CD8-positive, alpha-beta memory T cell (primary cell): ENCODE measurements around the gene ZNF248. TPM values are rescaled to one million over a fixed set of nuclear protein-coding genes. Genes with fewer than 3 reads are reported as not detected.

Experiments used
- CTCF ChIA-PET: fragments of 350-600 bp; sonication (Branson Sonifier 250); formaldehyde crosslinking; loops from one replicate; lab custom pipeline; 2021; ENCODE audit warnings: antibody characterized with exemption; lab: Charles Lee
- POLR2A ChIA-PET: fragments of 350-600 bp; sonication (Branson Sonifier 250); formaldehyde crosslinking; loops from one replicate; lab custom pipeline; 2021; ENCODE audit warnings: antibody characterized with exemption; lab: Charles Lee
- DNase-seq, 5 donors: peaks; one replicate each; pipeline versions ENCODE4 v3.0.0 to v3.0.0-alpha.2; 2020 to 2022; ENCODE audit warnings: mixed read lengths in 1 of 5
- H3K27ac ChIP-seq: one replicate; pipeline ENCODE4 v1.7.0; 2013; ENCODE audit warnings: low read depth, mild to moderate bottlenecking, low read length, moderate library complexity
- H3K27me3 ChIP-seq: 2 replicates; pipeline ENCODE4 v1.7.0; 2013; ENCODE audit warnings: low read length, mild to moderate bottlenecking; ENCODE audit not compliant: insufficient read depth, poor library complexity, severe bottlenecking
- H3K36me3 ChIP-seq: 2 replicates; pipeline ENCODE4 v1.7.0; 2013; ENCODE audit warnings: mild to moderate bottlenecking, low read length, moderate library complexity; ENCODE audit not compliant: insufficient read depth
- H3K4me1 ChIP-seq: 2 replicates; pipeline ENCODE4 v1.7.0; 2013; ENCODE audit warnings: mild to moderate bottlenecking, low read length, moderate library complexity; ENCODE audit not compliant: insufficient read depth
- H3K4me3 ChIP-seq: 2 replicates; pipeline ENCODE4 v1.7.0; 2013; ENCODE audit warnings: mild to moderate bottlenecking, low read length
- H3K9me3 ChIP-seq: 2 replicates; pipeline ENCODE4 v1.7.0; 2013; ENCODE audit warnings: mild to moderate bottlenecking, low read length
- H3K27ac Mint-ChIP-seq, 8 donors: one replicate each; pipeline ENCODE4 v1.8.0; 2020 to 2021; ENCODE audit warnings: mixed read lengths in 8 of 8, mild to moderate bottlenecking in 6 of 8, inconsistent platforms in 3 of 8, moderate library complexity in 3 of 8
- H3K27me3 Mint-ChIP-seq, 2 donors: one replicate each; pipeline ENCODE4 v1.8.0; 2020 to 2021; ENCODE audit warnings: mixed read lengths in 2 of 2, mild to moderate bottlenecking in 1 of 2, moderate library complexity in 1 of 2
- H3K36me3 Mint-ChIP-seq, 3 donors: one replicate each; pipeline ENCODE4 v1.8.0; 2020 to 2021; ENCODE audit warnings: mixed read lengths in 3 of 3, inconsistent platforms in 1 of 3, mild to moderate bottlenecking in 1 of 3
- H3K4me1 Mint-ChIP-seq, 3 donors: one replicate each; pipeline ENCODE4 v1.8.0; 2020 to 2021; ENCODE audit warnings: mixed read lengths in 3 of 3, inconsistent platforms in 1 of 3, mild to moderate bottlenecking in 1 of 3
- H3K4me3 Mint-ChIP-seq, 7 donors: one replicate each; pipeline ENCODE4 v1.8.0; 2020 to 2021; ENCODE audit warnings: mixed read lengths in 7 of 7, mild to moderate bottlenecking in 6 of 7, moderate library complexity in 4 of 7, inconsistent platforms in 2 of 7
- H3K9me3 Mint-ChIP-seq, 5 donors: one replicate each; pipeline ENCODE4 v1.8.0; 2020 to 2022; ENCODE audit warnings: mixed read lengths in 5 of 5, mild to moderate bottlenecking in 3 of 5, moderate library complexity in 2 of 5, inconsistent platforms in 1 of 5
- polyA plus RNA-seq: library from polyadenylated mRNA; unstranded; fragments of 300-500 nt; fragmentation: Illumina TruSeq; gene quantifications from one replicate; pipeline ENCODE4 v1.2.3, GENCODE V29; 2021
- total RNA-seq, 2 experiments: library from RNA; stranded (reverse); gene quantifications; one replicate each; pipeline ENCODE4 v1.2.3, GENCODE V29; 2021

ZNF248 gene
- total RNA-seq (1 to 10 TPM; 5.8 to 6.8 TPM), polyA plus RNA-seq (6.0 TPM)

- CTCF ChIA-PET = interaction anchor here (1.1 to 2.0 kb wide), 3 partner anchors 118 to 119 kb away, joined by 4 to 7 read pairs (median 4); partner anchors contain the start of gene ZNF25
- Mint-ChIP-seq H3K36me3 (peaks cover 3 to 24% (median 7%) of the 10 kb centered on the region in 3 donors), H3K9me3 (peaks cover 0 to 2% (median 0%) of the 10 kb centered on the region in 5 donors), H3K4me3 (peak within 1 kb of the TSS; percentile 86 to 98 (median 96)), H3K27me3 (peaks cover 0 to 3% of the 10 kb centered on the region in 2 donors), H3K27ac (peak within 1 kb of the TSS; percentile 93 to 100 (median 96)), H3K4me1 (peaks cover 42 to 52% (median 48%) of the 10 kb centered on the region in 3 donors)
- no peaks in the 10 kb centered on the region for H3K36me3 ChIP-seq
- H3K4me3 ChIP-seq = peak within 1 kb of the TSS; percentile 93
- POLR2A ChIA-PET = interaction anchor here (0.8 to 2.6 kb wide), 3 partner anchors 118 to 546 kb away, joined by 3 to 10 read pairs (median 6); no protein-coding TSS in a partner anchor
- DNase-seq = peak; percentile 91 to 96 (median 93)
- peak within 1 kb of the TSS; percentile 98 for H3K27ac ChIP-seq
- H3K27me3 ChIP-seq = no peaks in the 10 kb centered on the region
- H3K4me1 ChIP-seq = peaks cover 19% of the 10 kb centered on the region
- no peaks in the 10 kb centered on the region for H3K9me3 ChIP-seq
Observed at GRCh38 chr10:37857287-37858211, at the start of gene ZNF248. Gene ZNF248 (minus strand): TSS chr10:37857610. CDS start chr10:37856310, 1,300 bp downstream.

GRCh38 chr10:37906382-37906781 lies 49.0 kb upstream of the ZNF248 start:
- ChIA-PET POLR2A (no interaction called here), CTCF (no interaction called here)
- no peaks in the 10 kb centered on the region for H3K27me3 Mint-ChIP-seq
- H3K27ac ChIP-seq = no peak overlapping the region
- no peaks in the 10 kb centered on the region for H3K27me3 ChIP-seq
- peaks cover 3 to 19% (median 13%) of the 10 kb centered on the region in 5 donors for H3K9me3 Mint-ChIP-seq
- no peaks in the 10 kb centered on the region for H3K9me3 ChIP-seq
- no peak overlapping the region for H3K27ac Mint-ChIP-seq
- no peak overlapping the region for H3K4me3 Mint-ChIP-seq
- H3K4me1 Mint-ChIP-seq = no peaks in the 10 kb centered on the region
- no peak overlapping the region for H3K4me3 ChIP-seq
- H3K36me3 Mint-ChIP-seq = peaks cover 0 to 5% (median 0%) of the 10 kb centered on the region in 3 donors
- no peak for DNase-seq
- H3K4me1 ChIP-seq = no peaks in the 10 kb centered on the region
- no peaks in the 10 kb centered on the region for H3K36me3 ChIP-seq

GRCh38 chr10:37896436-37896835 lies 39.0 kb upstream of the ZNF248 start:
- Histone ChIP-seq H3K36me3 (no peaks in the 10 kb centered on the region), H3K27me3 (no peaks in the 10 kb centered on the region), H3K9me3 (peaks cover 19% of the 10 kb centered on the region), H3K27ac (no peak overlapping the region), H3K4me1 (no peaks in the 10 kb centered on the region), H3K4me3 (no peak overlapping the region)
- no peak overlapping the region for H3K27ac Mint-ChIP-seq
- CTCF ChIA-PET = no interaction called here
- no peak for DNase-seq
- no peaks in the 10 kb centered on the region for H3K4me1 Mint-ChIP-seq
- H3K36me3 Mint-ChIP-seq = peaks cover 0 to 17% (median 2%) of the 10 kb centered on the region in 3 donors
- H3K27me3 Mint-ChIP-seq = no peaks in the 10 kb centered on the region
- no peak overlapping the region for H3K4me3 Mint-ChIP-seq
- POLR2A ChIA-PET = no interaction called here
- H3K9me3 Mint-ChIP-seq = peaks cover 25 to 52% (median 46%) of the 10 kb centered on the region in 5 donors

- POLR2A ChIA-PET = no interaction called here
- no peak overlapping the region for H3K27ac Mint-ChIP-seq
- Histone ChIP-seq H3K27me3 (no peaks in the 10 kb centered on the region), H3K4me1 (no peaks in the 10 kb centered on the region), H3K36me3 (no peaks in the 10 kb centered on the region), H3K4me3 (no peak overlapping the region), H3K9me3 (peaks cover 19% of the 10 kb centered on the region), H3K27ac (no peak overlapping the region)
- H3K9me3 Mint-ChIP-seq = peaks cover 31 to 57% (median 53%) of the 10 kb centered on the region in 5 donors
- no peak overlapping the region for H3K4me3 Mint-ChIP-seq
- H3K27me3 Mint-ChIP-seq = peaks cover 0 to 2% of the 10 kb centered on the region in 2 donors
- CTCF ChIA-PET = no interaction called here
- H3K4me1 Mint-ChIP-seq = no peaks in the 10 kb centered on the region
- peaks cover 0 to 22% (median 2%) of the 10 kb centered on the region in 3 donors for H3K36me3 Mint-ChIP-seq
- DNase-seq = no peak
Observed at GRCh38 chr10:37895674-37896073, 38.3 kb upstream of the ZNF248 start.

- Mint-ChIP-seq H3K4me3 (no peak overlapping the region), H3K9me3 (peaks cover 7 to 19% (median 12%) of the 10 kb centered on the region in 5 donors), H3K27ac (no peak overlapping the region), H3K4me1 (no peaks in the 10 kb centered on the region), H3K36me3 (peaks cover 0 to 28% (median 0%) of the 10 kb centered on the region in 3 donors), H3K27me3 (peaks cover 2 to 3% of the 10 kb centered on the region in 2 donors)
- H3K27ac ChIP-seq = no peak overlapping the region
- POLR2A ChIA-PET = no interaction called here
- H3K4me3 ChIP-seq = no peak overlapping the region
- no peak for DNase-seq
- H3K36me3 ChIP-seq = no peaks in the 10 kb centered on the region
- CTCF ChIA-PET = no interaction called here
- no peaks in the 10 kb centered on the region for H3K9me3 ChIP-seq
- H3K27me3 ChIP-seq = no peaks in the 10 kb centered on the region
- H3K4me1 ChIP-seq = no peaks in the 10 kb centered on the region
Observed at GRCh38 chr10:37885850-37886249, 28.4 kb upstream of the ZNF248 start.

GRCh38 chr10:37872955-37873354 lies 15.5 kb upstream of the ZNF248 start:
- no peaks in the 10 kb centered on the region for H3K4me1 Mint-ChIP-seq
- H3K36me3 ChIP-seq = no peaks in the 10 kb centered on the region
- no peak overlapping the region for H3K27ac Mint-ChIP-seq
- no peak overlapping the region for H3K4me3 ChIP-seq
- no peaks in the 10 kb centered on the region for H3K9me3 ChIP-seq
- POLR2A ChIA-PET = no interaction called here
- H3K36me3 Mint-ChIP-seq = no peaks in the 10 kb centered on the region
- no peaks in the 10 kb centered on the region for H3K4me1 ChIP-seq
- no peak for DNase-seq
- CTCF ChIA-PET = no interaction called here
- peaks cover 0 to 2% of the 10 kb centered on the region in 2 donors for H3K27me3 Mint-ChIP-seq
- H3K27me3 ChIP-seq = no peaks in the 10 kb centered on the region
- no peaks in the 10 kb centered on the region for H3K9me3 Mint-ChIP-seq
- H3K27ac ChIP-seq = no peak overlapping the region
- no peak overlapping the region for H3K4me3 Mint-ChIP-seq

GRCh38 chr10:37872283-37872682 lies 14.9 kb upstream of the ZNF248 start:
- H3K36me3 Mint-ChIP-seq = no peaks in the 10 kb centered on the region
- H3K9me3 Mint-ChIP-seq = no peaks in the 10 kb centered on the region
- Histone ChIP-seq H3K36me3 (no peaks in the 10 kb centered on the region), H3K4me1 (no peaks in the 10 kb centered on the region), H3K27ac (no peak overlapping the region), H3K9me3 (no peaks in the 10 kb centered on the region), H3K27me3 (no peaks in the 10 kb centered on the region), H3K4me3 (no peak overlapping the region)
- peaks cover 0 to 2% of the 10 kb centered on the region in 2 donors for H3K27me3 Mint-ChIP-seq
- no peak for DNase-seq
- POLR2A ChIA-PET = no interaction called here
- no peak overlapping the region for H3K4me3 Mint-ChIP-seq
- no peaks in the 10 kb centered on the region for H3K4me1 Mint-ChIP-seq
- CTCF ChIA-PET = no interaction called here
- peak overlapping the region in 1 of 8 donors; percentile 11 for H3K27ac Mint-ChIP-seq
